ENCODE data around the gene CFAP221.

Gene CFAP221

GRCh38 chr2:119647440-119648169 lies 103.4 kb downstream of the CFAP221 start:
- DNase-seq = no peak

- DNase-seq = no peak
These were observed 105.2 kb downstream of the CFAP221 start for GRCh38 chr2:119649364-119649917.

GRCh38 chr2:119650206-119650605 lies 106.0 kb downstream of the CFAP221 start:
- DNase-seq = no peak

GRCh38 chr2:119650846-119651370 lies 106.7 kb downstream of the CFAP221 start:
- DNase-seq = no peak

GRCh38 chr2:119657466-119658145 lies 113.4 kb downstream of the CFAP221 start:
- DNase-seq = no peak

- DNase-seq = no peak
These were observed 115.5 kb downstream of the CFAP221 start for GRCh38 chr2:119659601-119660342.

GRCh38 chr2:119660343-119660658 lies 116.1 kb downstream of the CFAP221 start:
- no peak for DNase-seq

GRCh38 chr2:119662297-119662696 lies 118.0 kb downstream of the CFAP221 start:
- DNase-seq = no peak

- no peak for DNase-seq
These were observed 124.3 kb downstream of the CFAP221 start for GRCh38 chr2:119668546-119668945.

- DNase-seq = no peak
These were observed 126.8 kb downstream of the CFAP221 start for GRCh38 chr2:119671016-119671415.

- no peak for DNase-seq
These were observed 127.5 kb downstream of the CFAP221 start for GRCh38 chr2:119671752-119672151.

GRCh38 chr2:119672161-119672862 lies 128.1 kb downstream of the CFAP221 start:
- no peak for DNase-seq

GRCh38 chr2:119673796-119674195 lies 129.5 kb downstream of the CFAP221 start:
- no peak for DNase-seq

GRCh38 chr2:119674711-119675500 lies 130.7 kb downstream of the CFAP221 start:
- no peak for DNase-seq

- peak; percentile 74 for DNase-seq
These were observed 133.9 kb downstream of the CFAP221 start for GRCh38 chr2:119678021-119678656.

GRCh38 chr2:119679526-119679837 lies 135.2 kb downstream of the CFAP221 start:
- DNase-seq = no peak

GRCh38 chr2:119679846-119680245 lies 135.6 kb downstream of the CFAP221 start:
- DNase-seq = no peak

GRCh38 chr2:119680457-119681202 lies 136.4 kb downstream of the CFAP221 start:
- DNase-seq = no peak

- DNase-seq = no peak
These were observed 137.1 kb downstream of the CFAP221 start for GRCh38 chr2:119681203-119681867.

- no peak for DNase-seq
These were observed 137.6 kb downstream of the CFAP221 start for GRCh38 chr2:119681868-119682220.
